WTC11 (cell line): ENCODE results near the gene MESP2. TPM values are rescaled to one million over a fixed set of nuclear protein-coding genes. Genes with fewer than 3 reads are reported as not detected.

Experiments used
- ATAC-seq: fragments of 200-7000 bp; cut with Tn5 transposase; 2 replicates; pipeline ENCODE4 v1.10.0; 2021; ENCODE audit warnings: mild to moderate bottlenecking, moderate library complexity
- CTCF ChIA-PET: fragments of 300-600 bp; sonication (Branson Sonifier 250); formaldehyde crosslinking; loops from one replicate; lab custom pipeline; 2021; ENCODE audit warnings: antibody characterized with exemption; lab: Charles Lee
- POLR2A ChIA-PET: fragments of 350-600 bp; sonication (Branson Sonifier 250); formaldehyde crosslinking; loops from one replicate; lab custom pipeline; 2021; ENCODE audit warnings: antibody characterized with exemption; lab: Charles Lee
- DNase-seq: peaks from one replicate; pipeline ENCODE4 v3.0.0; 2021; ENCODE audit warnings: low spot score
- H3K27ac Mint-ChIP-seq: 2 replicates; pipeline ENCODE4 v1.8.0; 2021; ENCODE audit warnings: mixed read lengths
- H3K27me3 Mint-ChIP-seq: 2 replicates; pipeline ENCODE4 v1.8.0; 2021; ENCODE audit warnings: low read depth, mild to moderate bottlenecking, moderate library complexity, mixed read lengths
- H3K36me3 Mint-ChIP-seq: 2 replicates; pipeline ENCODE4 v1.8.0; 2021; ENCODE audit warnings: mixed read lengths
- H3K4me1 Mint-ChIP-seq: 2 replicates; pipeline ENCODE4 v1.8.0; 2022; ENCODE audit warnings: mixed read lengths
- H3K4me3 Mint-ChIP-seq: 2 replicates; pipeline ENCODE4 v1.8.0; 2021; ENCODE audit warnings: mild to moderate bottlenecking, moderate library complexity, mixed read lengths
- H3K9me3 Mint-ChIP-seq: 2 replicates; pipeline ENCODE4 v1.8.0; 2021; ENCODE audit warnings: mixed read lengths
- CREM ChIP-seq: sonication (generic); formaldehyde crosslinking; IDR thresholded peaks from 2 replicates; pipeline ENCODE4 v1.8.1; 2022; ENCODE audit warnings: mild to moderate bottlenecking, missing genetic modification reagents, moderate library complexity
- FOXK1 ChIP-seq: sonication (generic); formaldehyde crosslinking; IDR thresholded peaks from 2 replicates; pipeline ENCODE4 v1.8.0; 2022; ENCODE audit warnings: mild to moderate bottlenecking, moderate library complexity, missing genetic modification reagents
- FOXP1 ChIP-seq: sonication (generic); formaldehyde crosslinking; IDR thresholded peaks from 2 replicates; pipeline ENCODE4 v1.8.0; 2022; ENCODE audit warnings: missing genetic modification reagents, mild to moderate bottlenecking, moderate library complexity, borderline replicate concordance
- HMGA2 ChIP-seq: fragments of 250-450 bp; sonication (Bioruptor Pico); IDR thresholded peaks from 2 replicates; pipeline ENCODE4 v1.4.0; 2021; ENCODE audit warnings: mild to moderate bottlenecking, moderate library complexity
- MXD4 ChIP-seq: fragments of 250-450 bp; sonication (Bioruptor Pico); IDR thresholded peaks from 2 replicates; pipeline ENCODE4 v1.8.0; 2021; ENCODE audit warnings: mild to moderate bottlenecking, moderate library complexity, borderline replicate concordance
- NFATC4 ChIP-seq: fragments of 250-450 bp; sonication (Bioruptor Pico); IDR thresholded peaks from 2 replicates; pipeline ENCODE4 v1.9.0; 2021; ENCODE audit warnings: mild to moderate bottlenecking
- SMAD4 ChIP-seq: sonication (generic); formaldehyde crosslinking; IDR thresholded peaks from 2 replicates; pipeline ENCODE4 v1.8.0; 2022; ENCODE audit warnings: mild to moderate bottlenecking, missing genetic modification reagents
- SP1 ChIP-seq: sonication (generic); formaldehyde crosslinking; conservative IDR thresholded peaks from 2 replicates; pipeline ENCODE4 v1.8.1; 2022; ENCODE audit warnings: missing genetic modification reagents
- TCF7 ChIP-seq: sonication (generic); formaldehyde crosslinking; IDR thresholded peaks from 2 replicates; pipeline ENCODE4 v1.8.0; 2022; ENCODE audit warnings: mild to moderate bottlenecking, low read depth, missing genetic modification reagents, moderate library complexity
- ZNF138 ChIP-seq: sonication (generic); formaldehyde crosslinking; conservative IDR thresholded peaks from 2 replicates; pipeline ENCODE4 v1.8.1; 2022; ENCODE audit warnings: mild to moderate bottlenecking, moderate library complexity, missing genetic modification reagents
- ZNF396 ChIP-seq: fragments of 250-450 bp; sonication (Bioruptor Pico); IDR thresholded peaks from 2 replicates; pipeline ENCODE4 v1.8.0; 2021; ENCODE audit warnings: mild to moderate bottlenecking, moderate library complexity, borderline replicate concordance
- ZNF423 ChIP-seq: fragments of 250-450 bp; sonication (Bioruptor Pico); IDR thresholded peaks from 2 replicates; pipeline ENCODE4 v2.1.2; 2022; ENCODE audit warnings: mild to moderate bottlenecking, moderate library complexity
- total RNA-seq: library from RNA; stranded (reverse); gene quantifications from 3 replicates; pipeline ENCODE4 v1.2.3, GENCODE V29; 2021
- TF ChIP-seq, protein P1 (sequence below): sonication (generic); formaldehyde crosslinking; IDR thresholded peaks from 2 replicates; pipeline ENCODE4 v1.8.0; 2022; ENCODE audit warnings: mild to moderate bottlenecking, missing genetic modification reagents
- TF ChIP-seq, protein P2 (sequence below): sonication (generic); formaldehyde crosslinking; IDR thresholded peaks from 2 replicates; pipeline ENCODE4 v1.8.1; 2022; ENCODE audit warnings: mild to moderate bottlenecking, moderate library complexity, missing genetic modification reagents
- TF ChIP-seq, protein P3 (sequence below): sonication (generic); formaldehyde crosslinking; IDR thresholded peaks from 2 replicates; pipeline ENCODE4 v1.8.1; 2023; ENCODE audit warnings: mild to moderate bottlenecking, missing genetic modification reagents, moderate library complexity
- TF ChIP-seq, protein P4 (sequence below): sonication (generic); formaldehyde crosslinking; IDR thresholded peaks from 2 replicates; pipeline ENCODE4 v1.8.0; 2022; ENCODE audit warnings: mild to moderate bottlenecking, missing genetic modification reagents
- TF ChIP-seq, protein P5 (sequence below): fragments of 250-450 bp; sonication (Bioruptor Pico); IDR thresholded peaks from 2 replicates; pipeline ENCODE4 v1.8.0; 2021; ENCODE audit warnings: mild to moderate bottlenecking
- TF ChIP-seq, protein P6 (sequence below): sonication (generic); formaldehyde crosslinking; IDR thresholded peaks from 2 replicates; pipeline ENCODE4 v1.8.0; 2023; ENCODE audit warnings: missing genetic modification reagents, mild to moderate bottlenecking, borderline replicate concordance

The MESP2 gene
- total RNA-seq, 1 experiment from 2014 or later, result 0.68 TPM

DNA sequence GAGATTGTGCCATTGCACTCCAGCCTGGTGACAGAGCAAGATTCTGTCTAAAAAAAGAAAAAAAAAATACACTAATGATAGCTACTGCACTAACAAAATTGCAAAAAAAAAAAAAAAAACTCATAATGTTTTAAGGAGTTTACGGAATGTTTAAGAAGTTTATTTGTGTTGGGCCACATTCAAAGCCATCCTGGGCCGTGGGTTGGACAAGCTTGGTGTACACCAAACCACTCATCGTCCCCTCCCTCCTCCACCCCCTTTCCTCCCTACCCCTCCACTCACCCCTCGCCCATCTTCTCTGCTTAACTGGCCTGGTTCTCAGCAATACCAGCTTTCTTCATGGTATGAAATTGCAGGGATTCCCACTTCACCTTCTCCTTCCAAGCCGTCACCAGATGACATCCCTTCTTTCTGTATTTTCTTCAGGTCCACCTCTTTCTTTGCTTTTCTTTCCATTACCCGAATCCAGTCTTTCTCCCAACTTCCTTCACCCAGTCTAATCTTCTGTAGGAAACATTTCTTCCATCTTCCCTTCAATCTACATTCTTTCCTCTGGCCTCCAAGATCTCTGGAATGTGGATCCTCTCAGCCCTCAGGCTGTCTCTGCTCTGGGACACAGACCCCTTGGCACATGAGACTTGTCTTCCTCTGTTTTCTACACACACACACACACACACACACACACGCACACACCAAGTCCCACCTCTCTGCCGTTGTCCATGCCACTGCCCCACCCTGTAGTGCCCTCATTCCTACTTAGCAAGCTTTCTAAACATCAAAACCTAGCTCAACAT is 21.6 kb upstream of the MESP2 start (continued):
- no peak for TF ChIP-seq SMAD4
- TF ChIP-seq, protein P1, sequence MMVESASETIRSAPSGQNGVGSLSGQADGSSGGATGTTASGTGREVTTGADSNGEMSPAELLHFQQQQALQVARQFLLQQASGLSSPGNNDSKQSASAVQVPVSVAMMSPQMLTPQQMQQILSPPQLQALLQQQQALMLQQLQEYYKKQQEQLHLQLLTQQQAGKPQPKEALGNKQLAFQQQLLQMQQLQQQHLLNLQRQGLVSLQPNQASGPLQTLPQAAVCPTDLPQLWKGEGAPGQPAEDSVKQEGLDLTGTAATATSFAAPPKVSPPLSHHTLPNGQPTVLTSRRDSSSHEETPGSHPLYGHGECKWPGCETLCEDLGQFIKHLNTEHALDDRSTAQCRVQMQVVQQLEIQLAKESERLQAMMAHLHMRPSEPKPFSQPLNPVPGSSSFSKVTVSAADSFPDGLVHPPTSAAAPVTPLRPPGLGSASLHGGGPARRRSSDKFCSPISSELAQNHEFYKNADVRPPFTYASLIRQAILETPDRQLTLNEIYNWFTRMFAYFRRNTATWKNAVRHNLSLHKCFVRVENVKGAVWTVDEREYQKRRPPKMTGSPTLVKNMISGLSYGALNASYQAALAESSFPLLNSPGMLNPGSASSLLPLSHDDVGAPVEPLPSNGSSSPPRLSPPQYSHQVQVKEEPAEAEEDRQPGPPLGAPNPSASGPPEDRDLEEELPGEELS (CRISPR knock-in tag), result no peak
- no peak for TF ChIP-seq HMGA2 (CRISPR knock-in tag)
- TF ChIP-seq, protein P2, sequence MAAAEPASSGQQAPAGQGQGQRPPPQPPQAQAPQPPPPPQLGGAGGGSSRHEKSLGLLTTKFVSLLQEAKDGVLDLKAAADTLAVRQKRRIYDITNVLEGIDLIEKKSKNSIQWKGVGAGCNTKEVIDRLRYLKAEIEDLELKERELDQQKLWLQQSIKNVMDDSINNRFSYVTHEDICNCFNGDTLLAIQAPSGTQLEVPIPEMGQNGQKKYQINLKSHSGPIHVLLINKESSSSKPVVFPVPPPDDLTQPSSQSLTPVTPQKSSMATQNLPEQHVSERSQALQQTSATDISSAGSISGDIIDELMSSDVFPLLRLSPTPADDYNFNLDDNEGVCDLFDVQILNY, result no peak
- TF ChIP-seq ZNF396 (CRISPR knock-in tag), result no peak
- no peak for TF ChIP-seq SP1 (CRISPR knock-in tag)

DNA sequence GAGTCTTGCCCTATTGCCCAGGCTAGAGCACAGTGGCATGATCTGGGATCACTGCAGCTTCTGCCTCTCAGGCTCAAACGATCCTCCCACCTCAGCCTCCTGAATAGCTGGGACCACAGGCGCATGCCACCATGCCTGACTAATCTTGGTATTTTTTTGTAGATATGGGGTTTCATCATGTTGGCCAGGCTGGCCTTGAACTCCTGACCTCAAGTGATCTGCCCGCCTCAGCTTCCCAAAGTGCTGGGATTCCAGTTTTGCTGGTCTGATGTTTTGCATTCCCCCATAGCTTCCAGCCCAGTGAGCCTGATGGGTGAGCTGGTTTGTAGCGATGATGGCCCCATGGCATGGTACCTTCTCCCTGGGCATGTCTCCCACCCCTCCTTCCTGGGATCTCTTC is 20.4 kb upstream of the MESP2 start:
- TF ChIP-seq SP1 (CRISPR knock-in tag), result no peak
- TF ChIP-seq, protein P3, sequence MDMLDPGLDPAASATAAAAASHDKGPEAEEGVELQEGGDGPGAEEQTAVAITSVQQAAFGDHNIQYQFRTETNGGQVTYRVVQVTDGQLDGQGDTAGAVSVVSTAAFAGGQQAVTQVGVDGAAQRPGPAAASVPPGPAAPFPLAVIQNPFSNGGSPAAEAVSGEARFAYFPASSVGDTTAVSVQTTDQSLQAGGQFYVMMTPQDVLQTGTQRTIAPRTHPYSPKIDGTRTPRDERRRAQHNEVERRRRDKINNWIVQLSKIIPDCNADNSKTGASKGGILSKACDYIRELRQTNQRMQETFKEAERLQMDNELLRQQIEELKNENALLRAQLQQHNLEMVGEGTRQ (CRISPR knock-in tag), result no peak
- TF ChIP-seq, protein P4, sequence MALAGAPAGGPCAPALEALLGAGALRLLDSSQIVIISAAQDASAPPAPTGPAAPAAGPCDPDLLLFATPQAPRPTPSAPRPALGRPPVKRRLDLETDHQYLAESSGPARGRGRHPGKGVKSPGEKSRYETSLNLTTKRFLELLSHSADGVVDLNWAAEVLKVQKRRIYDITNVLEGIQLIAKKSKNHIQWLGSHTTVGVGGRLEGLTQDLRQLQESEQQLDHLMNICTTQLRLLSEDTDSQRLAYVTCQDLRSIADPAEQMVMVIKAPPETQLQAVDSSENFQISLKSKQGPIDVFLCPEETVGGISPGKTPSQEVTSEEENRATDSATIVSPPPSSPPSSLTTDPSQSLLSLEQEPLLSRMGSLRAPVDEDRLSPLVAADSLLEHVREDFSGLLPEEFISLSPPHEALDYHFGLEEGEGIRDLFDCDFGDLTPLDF (CRISPR knock-in tag), result no peak
- TF ChIP-seq MXD4 (CRISPR knock-in tag), result no peak
- TF ChIP-seq FOXK1 (CRISPR knock-in tag), result no peak
- TF ChIP-seq ZNF423 (CRISPR knock-in tag), result no peak
- TF ChIP-seq, protein P5, sequence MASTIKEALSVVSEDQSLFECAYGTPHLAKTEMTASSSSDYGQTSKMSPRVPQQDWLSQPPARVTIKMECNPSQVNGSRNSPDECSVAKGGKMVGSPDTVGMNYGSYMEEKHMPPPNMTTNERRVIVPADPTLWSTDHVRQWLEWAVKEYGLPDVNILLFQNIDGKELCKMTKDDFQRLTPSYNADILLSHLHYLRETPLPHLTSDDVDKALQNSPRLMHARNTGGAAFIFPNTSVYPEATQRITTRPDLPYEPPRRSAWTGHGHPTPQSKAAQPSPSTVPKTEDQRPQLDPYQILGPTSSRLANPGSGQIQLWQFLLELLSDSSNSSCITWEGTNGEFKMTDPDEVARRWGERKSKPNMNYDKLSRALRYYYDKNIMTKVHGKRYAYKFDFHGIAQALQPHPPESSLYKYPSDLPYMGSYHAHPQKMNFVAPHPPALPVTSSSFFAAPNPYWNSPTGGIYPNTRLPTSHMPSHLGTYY, result no peak
- ChIA-PET POLR2A (no interaction called here), CTCF (interaction anchor here (1.9 to 3.3 kb wide), 2 partner anchors 16 to 119 kb away, joined by 9 to 17 read pairs; no protein-coding TSS in a partner anchor)
- Mint-ChIP-seq H3K9me3 (no peaks in the 10 kb centered on the region), H3K36me3 (no peaks in the 10 kb centered on the region), H3K4me1 (peaks cover 10% of the 10 kb centered on the region), H3K4me3 (no peak overlapping the region), H3K27me3 (peaks cover 44% of the 10 kb centered on the region), H3K27ac (no peak overlapping the region)
- ATAC-seq (no peak), DNase-seq (no peak)

DNA sequence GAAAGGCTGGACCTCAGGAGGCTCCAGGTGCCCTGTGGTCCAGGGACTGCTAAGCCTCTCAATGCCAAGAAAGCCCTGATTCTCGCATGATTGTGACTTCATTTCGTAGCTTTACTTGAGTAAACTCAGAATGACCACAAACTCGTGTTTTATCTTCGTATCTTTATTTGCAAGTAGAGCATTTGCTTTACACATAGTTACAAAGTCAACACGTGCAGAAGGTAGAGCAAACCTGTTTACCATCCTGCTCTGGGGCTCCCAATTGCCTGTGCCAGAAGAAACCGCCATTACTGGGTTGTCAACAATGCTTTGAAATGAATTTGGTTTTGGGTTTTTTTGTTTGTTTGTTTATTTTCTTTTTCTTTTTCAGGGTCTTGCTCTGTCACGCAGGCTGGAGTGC is 19.2 kb upstream of the MESP2 start:
- ChIA-PET POLR2A (interaction anchor here (0.6 kb wide), 1 partner anchor 113 kb away, joined by 3 read pairs; no protein-coding TSS in a partner anchor), CTCF (interaction anchor here (3.3 kb wide), 1 partner anchor 118 kb away, joined by 17 read pairs; no protein-coding TSS in a partner anchor)
- H3K9me3 Mint-ChIP-seq, result no peaks in the 10 kb centered on the region
- no peak overlapping the region for H3K27ac Mint-ChIP-seq
- H3K36me3 Mint-ChIP-seq, result no peaks in the 10 kb centered on the region
- no peak for DNase-seq
- H3K4me3 Mint-ChIP-seq, result no peak overlapping the region
- H3K4me1 Mint-ChIP-seq, result peaks cover 13% of the 10 kb centered on the region
- peaks cover 37% of the 10 kb centered on the region for H3K27me3 Mint-ChIP-seq
- ATAC-seq, result no peak
- TF ChIP-seq FOXP1 (CRISPR knock-in tag), result no peak
- TF ChIP-seq CREM (CRISPR knock-in tag), result no peak
- no peak for TF ChIP-seq ZNF138 (CRISPR knock-in tag)
- TF ChIP-seq, protein P6, sequence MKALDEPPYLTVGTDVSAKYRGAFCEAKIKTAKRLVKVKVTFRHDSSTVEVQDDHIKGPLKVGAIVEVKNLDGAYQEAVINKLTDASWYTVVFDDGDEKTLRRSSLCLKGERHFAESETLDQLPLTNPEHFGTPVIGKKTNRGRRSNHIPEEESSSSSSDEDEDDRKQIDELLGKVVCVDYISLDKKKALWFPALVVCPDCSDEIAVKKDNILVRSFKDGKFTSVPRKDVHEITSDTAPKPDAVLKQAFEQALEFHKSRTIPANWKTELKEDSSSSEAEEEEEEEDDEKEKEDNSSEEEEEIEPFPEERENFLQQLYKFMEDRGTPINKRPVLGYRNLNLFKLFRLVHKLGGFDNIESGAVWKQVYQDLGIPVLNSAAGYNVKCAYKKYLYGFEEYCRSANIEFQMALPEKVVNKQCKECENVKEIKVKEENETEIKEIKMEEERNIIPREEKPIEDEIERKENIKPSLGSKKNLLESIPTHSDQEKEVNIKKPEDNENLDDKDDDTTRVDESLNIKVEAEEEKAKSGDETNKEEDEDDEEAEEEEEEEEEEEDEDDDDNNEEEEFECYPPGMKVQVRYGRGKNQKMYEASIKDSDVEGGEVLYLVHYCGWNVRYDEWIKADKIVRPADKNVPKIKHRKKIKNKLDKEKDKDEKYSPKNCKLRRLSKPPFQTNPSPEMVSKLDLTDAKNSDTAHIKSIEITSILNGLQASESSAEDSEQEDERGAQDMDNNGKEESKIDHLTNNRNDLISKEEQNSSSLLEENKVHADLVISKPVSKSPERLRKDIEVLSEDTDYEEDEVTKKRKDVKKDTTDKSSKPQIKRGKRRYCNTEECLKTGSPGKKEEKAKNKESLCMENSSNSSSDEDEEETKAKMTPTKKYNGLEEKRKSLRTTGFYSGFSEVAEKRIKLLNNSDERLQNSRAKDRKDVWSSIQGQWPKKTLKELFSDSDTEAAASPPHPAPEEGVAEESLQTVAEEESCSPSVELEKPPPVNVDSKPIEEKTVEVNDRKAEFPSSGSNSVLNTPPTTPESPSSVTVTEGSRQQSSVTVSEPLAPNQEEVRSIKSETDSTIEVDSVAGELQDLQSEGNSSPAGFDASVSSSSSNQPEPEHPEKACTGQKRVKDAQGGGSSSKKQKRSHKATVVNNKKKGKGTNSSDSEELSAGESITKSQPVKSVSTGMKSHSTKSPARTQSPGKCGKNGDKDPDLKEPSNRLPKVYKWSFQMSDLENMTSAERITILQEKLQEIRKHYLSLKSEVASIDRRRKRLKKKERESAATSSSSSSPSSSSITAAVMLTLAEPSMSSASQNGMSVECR (CRISPR knock-in tag), result no peak
- TF ChIP-seq, protein P2, result no peak
- TF ChIP-seq NFATC4 (CRISPR knock-in tag), result no peak
- no peak for TF ChIP-seq TCF7 (CRISPR knock-in tag)
